Gastroesophageal sphincter (tissue), 3 donors: ENCODE results near the gene C11orf65.

Source experiments
- CTCF ChIP-seq, 4 experiments: fragments of 200-600 bp in 2 of 4; fragments of 450-650 bp in 2 of 4; sonication (generic) in 1 of 4; IDR thresholded peaks; one replicate each; pipeline ENCODE4 v1.5.1; 2017 to 2019; ENCODE audit warnings: antibody characterized with exemption in 4 of 4, mild to moderate bottlenecking in 2 of 4, moderate library complexity in 2 of 4
- EP300 ChIP-seq: sonication (generic); formaldehyde crosslinking; IDR thresholded peaks from one replicate; pipeline ENCODE4 v1.6.1; 2017; ENCODE audit warnings: antibody characterized with exemption, mild to moderate bottlenecking
- POLR2A ChIP-seq, 2 donors: fragments of 450-650 bp; IDR thresholded peaks; one replicate each; pipeline ENCODE4 v1.6.1; 2017; ENCODE audit warnings: antibody characterized with exemption in 2 of 2, mild to moderate bottlenecking in 2 of 2, moderate library complexity in 1 of 2
- POLR2AphosphoS5 ChIP-seq: sonication (generic); formaldehyde crosslinking; IDR thresholded peaks from one replicate; pipeline ENCODE4 v1.6.1; 2017; ENCODE audit warnings: antibody characterized with exemption

GRCh38 chr11:108498816-108499408 is 31.6 kb upstream of the C11orf65 start:
- TF ChIP-seq CTCF (IDR thresholded peaks at IDR 0.05), result no peak
- no peak for TF ChIP-seq POLR2A (IDR thresholded peaks at IDR 0.05)
- no peak for TF ChIP-seq EP300
- no peak for TF ChIP-seq POLR2AphosphoS5
